HCT116 (cell line): ENCODE results near the gene METTL21C. TPM values are rescaled to one million over a fixed set of nuclear protein-coding genes. Genes with fewer than 3 reads are reported as not detected.

Experiments used
- ATAC-seq: fragments of 200-7000 bp; cut with Tn5 transposase; 2 replicates; pipeline ENCODE4 v1.9.1; 2020; ENCODE audit warnings: mild to moderate bottlenecking, moderate library complexity
- BruUV-seq: library from RNA; stranded (reverse); fragments of 400-500 nt; replicated peaks from 2 replicates; lab custom pipeline; 2021; lab: Mats Ljungman, UMichigan
- CTCF ChIA-PET: fragments of 300-600 bp; sonication (Branson Sonifier 250); formaldehyde crosslinking; loops from one replicate; lab custom pipeline; 2021; ENCODE audit warnings: antibody characterized with exemption; lab: Charles Lee
- POLR2A ChIA-PET: fragments of 300-600, 350-600 bp; sonication (Branson Sonifier 250); formaldehyde crosslinking; loops from one replicate; lab custom pipeline; 2021; ENCODE audit warnings: antibody characterized with exemption; lab: Charles Lee
- RAD21 ChIA-PET, 2 experiments: fragments of 300-600 bp; sonication (Branson Sonifier 250); formaldehyde crosslinking; loops; one replicate each; lab custom pipeline; 2023; ENCODE audit warnings: low total read pairs in 2 of 2; ENCODE audit not compliant: uncharacterized antibody in 2 of 2, unreplicated experiment in 2 of 2, low non-redundant PET in 1 of 2; lab: Charles Lee
- DNase-seq: peaks from one replicate; pipeline ENCODE4 v3.0.0-alpha.2; 2010; ENCODE audit warnings: low read depth, low spot score
- H2AFZ ChIP-seq: fragments of 200-600 bp; shearing (Covaris generic), sonication (generic); 2 replicates; pipeline ENCODE4 v1.6.1; 2017; ENCODE audit warnings: low read depth, mixed run types, mixed read lengths, antibody characterized with exemption, low read length; ENCODE audit not compliant: poor library complexity, severe bottlenecking
- H3K27ac ChIP-seq: 2 replicates; pipeline ENCODE4 v1.5.1; 2012; ENCODE audit warnings: low read depth, low read length
- H3K27me3 ChIP-seq: fragments of 200-600 bp; sonication (generic); 2 replicates; pipeline ENCODE4 v1.6.1; 2016; ENCODE audit warnings: mixed run types, low read length, mixed read lengths; ENCODE audit not compliant: insufficient read depth
- H3K36me3 ChIP-seq, 2 experiments: fragments of 200-500 bp in 1 of 2; fragments of 200-600 bp in 1 of 2; sonication (Bioruptor generic) in 1 of 2; sonication (generic) in 1 of 2; 2 replicates each; pipeline versions ENCODE4 v1.5.1 to v1.6.1; 2014 to 2016; ENCODE audit warnings: low read length in 2 of 2, inconsistent platforms in 1 of 2, mixed read lengths in 1 of 2, mixed run types in 1 of 2; ENCODE audit not compliant: insufficient read depth in 2 of 2, control insufficient read depth in 1 of 2
- H3K4me1 ChIP-seq, 2 experiments: fragments of 200-600 bp in 1 of 2; sonication (generic) in 1 of 2; 2 replicates each; pipeline versions ENCODE4 v1.5.1 to v1.6.1; 2012 to 2017; ENCODE audit warnings: low read length in 2 of 2, inconsistent platforms in 1 of 2, mild to moderate bottlenecking in 1 of 2, mixed read lengths in 1 of 2, mixed run types in 1 of 2, moderate library complexity in 1 of 2; ENCODE audit not compliant: insufficient read depth in 2 of 2, control insufficient read depth in 1 of 2
- H3K4me2 ChIP-seq: fragments of 200-600 bp; sonication (generic); 2 replicates; pipeline ENCODE4 v1.6.1; 2017; ENCODE audit warnings: mixed run types, low read length, mixed read lengths
- H3K4me3 ChIP-seq, 2 experiments: fragments of 200-600 bp in 1 of 2; sonication (generic) in 1 of 2; replicated peaks in 1 of 2; 2 replicates each; pipeline ENCODE4 v1.5.1; 2011 to 2016; ENCODE audit warnings: low read length in 2 of 2, control low read depth in 1 of 2, low read depth in 1 of 2, mild to moderate bottlenecking in 1 of 2, mixed read lengths in 1 of 2, mixed run types in 1 of 2
- H3K79me2 ChIP-seq: fragments of 200-600 bp; sonication (generic); 2 replicates; pipeline ENCODE4 v1.6.1; 2017; ENCODE audit warnings: mild to moderate bottlenecking, mixed run types, low read length, moderate library complexity, mixed read lengths; ENCODE audit not compliant: insufficient read depth
- H3K9ac ChIP-seq: fragments of 200-600 bp; sonication (generic); 2 replicates; pipeline ENCODE4 v1.6.1; 2016; ENCODE audit warnings: low read length, mixed read lengths
- H3K9me2 ChIP-seq: fragments of 200-600 bp; sonication (generic), shearing (Covaris generic); 2 replicates; pipeline ENCODE4 v1.6.1; 2017; ENCODE audit warnings: mixed run types, mild to moderate bottlenecking, moderate library complexity; ENCODE audit not compliant: insufficient read depth
- H3K9me3 ChIP-seq, 2 experiments: fragments of 200-500 bp in 1 of 2; fragments of 200-600 bp in 1 of 2; sonication (Bioruptor generic) in 1 of 2; sonication (generic) in 1 of 2; 2 replicates each; pipeline ENCODE4 v1.6.1; 2014 to 2017; ENCODE audit warnings: low read length in 2 of 2, mixed read lengths in 2 of 2, inconsistent platforms in 1 of 2, low read depth in 1 of 2, mild to moderate bottlenecking in 1 of 2, mixed run types in 1 of 2, moderate library complexity in 1 of 2; ENCODE audit not compliant: control insufficient read depth in 1 of 2, insufficient read depth in 1 of 2
- H4K20me1 ChIP-seq: fragments of 200-600 bp; sonication (generic), shearing (Covaris generic); 2 replicates; pipeline ENCODE4 v1.6.1; 2017; ENCODE audit warnings: mixed run types, mild to moderate bottlenecking, moderate library complexity; ENCODE audit not compliant: insufficient read depth
- CEBPB ChIP-seq: IDR thresholded peaks from 2 replicates; pipeline ENCODE4 v1.6.1; 2012; ENCODE audit warnings: low read depth
- EGR1 ChIP-seq: IDR thresholded peaks from 2 replicates; pipeline ENCODE4 v1.6.1; 2012; ENCODE audit warnings: low read depth
- FOSL1 ChIP-seq: IDR thresholded peaks from 2 replicates; pipeline ENCODE4 v1.6.1; 2012; ENCODE audit warnings: low read depth
- JUND ChIP-seq: IDR thresholded peaks from 2 replicates; pipeline ENCODE4 v1.6.1; 2012
- MAX ChIP-seq: IDR thresholded peaks from 2 replicates; pipeline ENCODE4 v1.6.1; 2012
- POLR2A ChIP-seq: IDR thresholded peaks from 2 replicates; pipeline ENCODE4 v1.7.0; 2011; ENCODE audit warnings: borderline replicate concordance; ENCODE audit not compliant: insufficient read depth, insufficient read length; ENCODE audit errors: extremely low read depth
- POLR2AphosphoS5 ChIP-seq: IDR thresholded peaks from 2 replicates; pipeline ENCODE4 v1.6.1; 2011; ENCODE audit warnings: mild to moderate bottlenecking, low read depth, low read length, moderate library complexity
- SIN3A ChIP-seq: IDR thresholded peaks from 2 replicates; pipeline ENCODE4 v1.6.1; 2012; ENCODE audit warnings: low read depth
- SRF ChIP-seq: IDR thresholded peaks from 2 replicates; pipeline ENCODE4 v1.6.1; 2012; ENCODE audit warnings: low read depth
- YY1 ChIP-seq: IDR thresholded peaks from 2 replicates; pipeline ENCODE4 v1.6.1; 2011; ENCODE audit warnings: low read length, low read depth, moderate library complexity, mild to moderate bottlenecking; ENCODE audit not compliant: insufficient replicate concordance; ENCODE audit errors: extremely low read depth
- ZBTB33 ChIP-seq: IDR thresholded peaks from 2 replicates; pipeline ENCODE4 v1.6.1; 2011; ENCODE audit warnings: mild to moderate bottlenecking, low read length, moderate library complexity; ENCODE audit not compliant: insufficient replicate concordance; ENCODE audit errors: extremely low read depth
- ZFX ChIP-seq: fragments of 450-650 bp; IDR thresholded peaks from 2 replicates; pipeline ENCODE4 v1.6.1; 2017
- intact Hi-C: fragments of 100-400 bp; cut with micrococcal nuclease; formaldehyde crosslinking; loops from 2 replicates; pipeline ENCODE4 v1.10.0; 2022
- total RNA-seq: library from RNA; stranded (reverse); gene quantifications from one replicate; pipeline ENCODE4 v1.2.1, GENCODE V29; 2021; ENCODE audit not compliant: unreplicated experiment

METTL21C gene
- total RNA-seq, 1 experiment from 2014 or later, result not detected

- no TSS peak for BruUV-seq
- Histone ChIP-seq H3K9ac (no peak overlapping the region), H3K36me3 (no peaks in the 10 kb centered on the region), H3K4me2 (no peak overlapping the region), H3K79me2 (no peaks in the 10 kb centered on the region), H3K4me1 (peaks cover 2 to 4% of the 10 kb centered on the region in 2 experiments; a peak in 3 of 4 replicates), H2AFZ (no peak overlapping the region), H3K9me2 (no peaks in the 10 kb centered on the region), H3K4me3 (no peak overlapping the region), H3K27ac (no peak overlapping the region), H3K9me3 (no peaks in the 10 kb centered on the region; a peak in 2 of 4 replicates), H3K27me3 (peaks cover 14% of the 10 kb centered on the region), H4K20me1 (no peaks in the 10 kb centered on the region)
- DNase-seq (no peak), ATAC-seq (no peak)
- RAD21 ChIA-PET, result no interaction called here
- intact Hi-C loops, result no loop called here
- no peak for TF ChIP-seq JUND
- TF ChIP-seq POLR2A, result no peak
- no peak for TF ChIP-seq SRF
- no peak for TF ChIP-seq FOSL1
- no peak for TF ChIP-seq ZBTB33
- no peak for TF ChIP-seq CEBPB
- TF ChIP-seq YY1, result no peak
- no peak for TF ChIP-seq EGR1
- TF ChIP-seq MAX, result no peak
- TF ChIP-seq POLR2AphosphoS5, result no peak
- TF ChIP-seq SIN3A, result no peak
- no peak for TF ChIP-seq ZFX
- CTCF ChIA-PET, result no interaction called here
- POLR2A ChIA-PET, result no interaction called here
These were observed 4.7 kb upstream of the METTL21C start for GRCh38 chr13:102699504-102699903.
